Activated naive CD8-positive, alpha-beta T cell treated with anti-CD3 and anti-CD28 coated beads, Interleukin-2, amount 10 ng/mL, durations not matched to agents 7 days and 5 days (primary cell): Measurements from ENCODE around the gene RPS14. TPM values are rescaled to one million over a fixed set of nuclear protein-coding genes. Genes with fewer than 3 reads are reported as not detected.

Source experiments
- ATAC-seq: fragments of 150-1000 bp; cut with Tn5 transposase; one replicate; pipeline ENCODE4 v1.10.0; 2021; ENCODE audit warnings: low read depth, moderate library complexity
- POLR2A ChIA-PET: fragments of 350-600 bp; sonication (Branson Sonifier 250); formaldehyde crosslinking; loops from one replicate; lab custom pipeline; 2021; ENCODE audit warnings: antibody characterized with exemption; lab: Charles Lee
- DNase-seq: peaks from one replicate; pipeline ENCODE4 v3.0.0; 2021
- H3K27ac Mint-ChIP-seq: one replicate; pipeline ENCODE4 v1.8.0; 2022; ENCODE audit warnings: mild to moderate bottlenecking, mixed read lengths
- H3K27me3 Mint-ChIP-seq: one replicate; pipeline ENCODE4 v1.8.0; 2022; ENCODE audit warnings: mild to moderate bottlenecking, moderate library complexity, mixed read lengths
- H3K36me3 Mint-ChIP-seq: one replicate; pipeline ENCODE4 v1.8.0; 2021; ENCODE audit warnings: mild to moderate bottlenecking, mixed read lengths
- H3K4me1 Mint-ChIP-seq: one replicate; pipeline ENCODE4 v1.8.0; 2021; ENCODE audit warnings: mixed read lengths
- H3K4me3 Mint-ChIP-seq: one replicate; pipeline ENCODE4 v1.8.0; 2022; ENCODE audit warnings: mild to moderate bottlenecking, moderate library complexity, mixed read lengths
- H3K9me3 Mint-ChIP-seq: one replicate; pipeline ENCODE4 v1.8.0; 2021; ENCODE audit warnings: mixed read lengths
- total RNA-seq, 2 experiments: library from RNA; stranded (reverse); gene quantifications; one replicate each; pipeline ENCODE4 v1.2.3, GENCODE V29; 2021

The RPS14 gene
- total RNA-seq, 2 experiments from 2014 or later = 2,811 to 2,872 TPM

DNA sequence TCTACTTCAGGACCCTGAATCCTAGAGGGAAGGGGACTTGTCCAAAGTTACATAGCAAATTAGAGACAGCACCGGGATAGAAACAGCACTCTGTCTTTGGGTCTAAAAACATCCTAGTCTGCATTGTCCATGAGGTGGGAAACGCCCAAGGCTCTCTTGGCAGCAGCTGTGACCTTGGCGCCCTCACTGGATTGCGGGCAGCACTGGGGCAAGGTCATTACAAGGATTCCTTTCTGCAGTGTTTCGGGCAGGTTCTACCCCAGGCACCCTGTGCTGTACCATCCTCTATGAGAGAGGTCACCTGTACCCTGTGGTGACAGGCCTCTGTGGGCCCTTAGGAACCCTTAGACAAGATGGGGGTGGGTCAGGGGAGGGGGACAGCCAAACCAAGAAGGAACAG is 45.4 kb downstream of the RPS14 start:
- DNase-seq (no peak), ATAC-seq (no peak)
- no peak overlapping the region for H3K4me3 Mint-ChIP-seq
- no peaks in the 10 kb centered on the region for H3K27me3 Mint-ChIP-seq
- POLR2A ChIA-PET = interaction anchor here (0.8 to 1.2 kb wide), 2 partner anchors 9 to 32 kb away, joined by 3 to 4 read pairs; partner anchors contain the start of gene CD74
- peaks cover 18% of the 10 kb centered on the region for H3K36me3 Mint-ChIP-seq
- peaks cover 20% of the 10 kb centered on the region for H3K4me1 Mint-ChIP-seq
- H3K9me3 Mint-ChIP-seq = no peaks in the 10 kb centered on the region
- H3K27ac Mint-ChIP-seq = no peak overlapping the region

- Mint-ChIP-seq H3K36me3 (peaks cover 21% of the 10 kb centered on the region), H3K4me3 (no peak overlapping the region), H3K27ac (peak overlapping the region; percentile 75), H3K4me1 (peaks cover 25% of the 10 kb centered on the region), H3K27me3 (no peaks in the 10 kb centered on the region), H3K9me3 (no peaks in the 10 kb centered on the region)
- POLR2A ChIA-PET = interaction anchor here (4.7 kb wide), 1 partner anchor 8 kb away, joined by 32 read pairs; no protein-coding TSS in a partner anchor
- ATAC-seq (no peak), DNase-seq (no peak)
Observed at GRCh38 chr5:150402901-150403342, 46.6 kb downstream of the RPS14 start.

DNA sequence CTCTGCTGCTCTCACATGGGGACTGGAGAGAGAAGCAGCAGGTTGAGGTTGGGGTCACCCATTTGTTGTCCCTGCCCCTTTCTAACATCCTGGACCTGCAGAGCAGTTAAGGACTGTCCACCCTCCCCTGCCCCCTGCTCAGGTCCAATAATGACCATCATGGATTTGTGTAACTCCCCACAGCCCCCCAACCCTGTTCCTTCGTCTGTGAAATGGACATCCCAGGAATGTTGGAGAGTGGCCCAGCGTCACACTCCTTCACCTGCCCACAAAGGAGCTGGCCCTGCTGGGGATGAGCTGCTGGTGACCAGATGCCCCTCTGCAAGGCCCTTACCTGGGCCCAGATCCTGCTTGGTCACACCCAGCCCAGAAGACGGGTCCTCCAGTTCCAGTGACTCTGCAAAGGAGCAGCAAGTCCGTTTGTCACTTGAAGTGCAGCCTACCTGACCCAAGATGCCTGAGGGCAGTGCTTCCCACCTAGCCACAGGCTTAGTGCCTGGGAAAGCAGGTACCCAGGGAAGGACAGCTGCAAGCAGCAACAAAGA is 47.2 kb downstream of the RPS14 start:
- ATAC-seq (no peak), DNase-seq (no peak)
- H3K36me3 Mint-ChIP-seq = peaks cover 23% of the 10 kb centered on the region
- POLR2A ChIA-PET = interaction anchor here (4.7 kb wide), 1 partner anchor 8 kb away, joined by 32 read pairs; no protein-coding TSS in a partner anchor
- peak overlapping the region; percentile 75 for H3K27ac Mint-ChIP-seq
- H3K27me3 Mint-ChIP-seq = no peaks in the 10 kb centered on the region
- H3K4me1 Mint-ChIP-seq = peaks cover 25% of the 10 kb centered on the region
- no peaks in the 10 kb centered on the region for H3K9me3 Mint-ChIP-seq
- no peak overlapping the region for H3K4me3 Mint-ChIP-seq

DNA sequence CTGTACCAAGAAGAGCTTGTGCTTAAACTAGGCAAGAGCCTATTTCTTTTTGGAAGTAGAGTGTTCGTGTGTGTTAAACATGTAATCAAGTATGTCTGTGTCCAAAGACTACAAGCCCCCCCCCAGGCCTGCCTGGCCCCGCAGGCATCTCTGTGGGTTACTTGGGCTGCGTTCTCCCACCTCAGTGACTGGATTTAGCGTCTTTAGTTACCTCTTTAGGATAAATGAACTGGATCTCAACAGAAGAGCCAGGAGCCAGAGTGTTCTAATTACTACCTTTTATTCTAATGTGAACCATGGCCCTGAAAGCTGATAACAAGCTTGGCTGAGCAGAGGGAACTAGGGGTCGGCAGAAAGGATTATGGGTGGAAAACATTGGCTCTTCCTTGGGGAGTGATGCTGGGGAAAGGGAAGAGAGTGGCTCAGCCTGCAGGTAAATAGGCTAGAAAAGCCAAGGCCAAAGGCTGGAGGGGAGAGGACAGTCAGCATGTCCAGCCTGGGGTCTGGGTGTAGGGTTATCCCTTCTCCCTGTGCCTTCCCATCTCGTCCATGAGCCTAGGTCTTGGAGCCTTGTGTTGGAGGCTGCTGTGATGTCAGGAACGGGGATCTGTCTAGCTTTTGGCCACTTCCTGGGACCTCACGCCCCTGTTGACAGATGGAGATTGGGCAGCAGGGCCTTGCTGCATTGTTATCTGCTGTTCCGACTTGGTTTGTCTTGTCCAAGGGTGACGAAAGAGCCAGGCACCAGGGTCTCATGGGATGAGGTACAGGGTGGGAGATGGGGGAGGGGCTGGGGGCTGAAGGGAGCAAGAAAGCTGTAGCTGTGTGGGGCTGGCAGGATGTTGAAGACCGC is 47.9 kb downstream of the RPS14 start:
- H3K27ac Mint-ChIP-seq = peak overlapping the region; percentile 76
- no peak overlapping the region for H3K4me3 Mint-ChIP-seq
- POLR2A ChIA-PET = interaction anchor here (4.7 kb wide), 1 partner anchor 9 kb away, joined by 32 read pairs; no protein-coding TSS in a partner anchor

DNA sequence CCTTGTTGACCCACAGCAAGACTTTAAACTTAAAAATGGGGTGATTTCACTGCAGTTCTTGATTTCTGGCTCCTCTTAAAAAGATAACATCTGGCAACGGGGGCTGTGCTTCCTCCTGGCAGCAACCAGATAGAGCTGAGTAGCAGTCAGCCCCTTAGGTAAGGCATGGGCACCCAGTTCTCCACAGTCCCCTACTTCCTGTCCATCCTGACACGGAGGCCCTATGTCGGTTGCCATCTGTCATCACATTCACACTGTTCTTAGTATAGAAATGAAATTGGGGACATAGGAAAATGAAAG is 48.5 kb downstream of the RPS14 start:
- no peak for ATAC-seq
- POLR2A ChIA-PET = interaction anchor here (2.4 to 4.7 kb wide), 2 partner anchors 9 to 12 kb away, joined by 9 to 32 read pairs; partner anchors contain the start of gene CD74
- Mint-ChIP-seq H3K27ac (peak overlapping the region; percentile 3), H3K27me3 (no peaks in the 10 kb centered on the region), H3K9me3 (no peaks in the 10 kb centered on the region), H3K4me3 (no peak overlapping the region), H3K4me1 (peaks cover 25% of the 10 kb centered on the region), H3K36me3 (peaks cover 28% of the 10 kb centered on the region)
- DNase-seq = no peak

More for the DNA sequence above, 47.9 kb downstream of the RPS14 start:
- no peak for ATAC-seq
- Mint-ChIP-seq H3K9me3 (no peaks in the 10 kb centered on the region), H3K27me3 (no peaks in the 10 kb centered on the region), H3K36me3 (peaks cover 23% of the 10 kb centered on the region), H3K4me1 (peaks cover 25% of the 10 kb centered on the region)
- no peak for DNase-seq

- Mint-ChIP-seq H3K4me3 (no peak overlapping the region), H3K4me1 (peaks cover 25% of the 10 kb centered on the region), H3K36me3 (peaks cover 31% of the 10 kb centered on the region), H3K27ac (peak overlapping the region; percentile 81), H3K27me3 (no peaks in the 10 kb centered on the region), H3K9me3 (no peaks in the 10 kb centered on the region)
- DNase-seq (no peak), ATAC-seq (no peak)
- POLR2A ChIA-PET = interaction anchor here (2.4 to 4.7 kb wide), 2 partner anchors 10 to 12 kb away, joined by 9 to 32 read pairs; partner anchors contain the start of gene CD74
Observed at GRCh38 chr5:150400316-150401075, 49.0 kb downstream of the RPS14 start.

DNA sequence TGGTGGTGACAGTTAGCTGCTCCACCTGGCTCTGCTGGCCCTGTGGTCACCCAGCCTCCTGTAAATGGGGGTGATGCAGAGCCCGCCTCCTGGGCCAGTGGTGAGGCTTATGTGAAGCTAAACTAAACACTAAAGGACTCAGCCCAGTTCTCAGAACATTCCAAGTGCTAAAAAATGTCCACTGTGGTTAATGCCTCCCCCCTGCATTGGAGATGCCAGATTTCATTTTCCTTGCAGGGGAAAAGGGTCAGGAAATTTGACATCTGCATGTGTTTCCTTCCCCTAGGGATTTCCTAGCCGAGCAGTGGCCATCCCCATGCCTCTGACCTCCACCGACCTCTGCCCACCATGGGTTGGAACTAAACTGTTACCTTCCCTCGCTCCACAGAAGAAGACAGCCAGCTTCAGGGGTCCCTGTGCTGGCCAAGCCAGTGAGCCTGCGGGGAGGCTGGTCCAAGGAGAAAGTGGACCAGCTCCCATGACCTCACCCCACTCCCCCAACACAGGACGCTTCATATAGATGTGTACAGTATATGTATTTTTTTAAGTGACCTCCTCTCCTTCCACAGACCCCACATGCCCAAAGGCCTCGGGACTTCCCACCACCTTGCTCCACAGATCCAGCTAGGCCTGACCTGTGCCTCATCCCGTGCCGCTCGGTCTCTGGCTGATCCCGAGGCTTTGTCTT is 49.9 kb downstream of the RPS14 start:
- peak overlapping the region; percentile 81 for H3K27ac Mint-ChIP-seq
- POLR2A ChIA-PET = interaction anchor here (1.0 to 4.7 kb wide), 4 partner anchors 11 to 36 kb away, joined by 3 to 32 read pairs (median 6); partner anchors contain the start of gene CD74

DNA sequence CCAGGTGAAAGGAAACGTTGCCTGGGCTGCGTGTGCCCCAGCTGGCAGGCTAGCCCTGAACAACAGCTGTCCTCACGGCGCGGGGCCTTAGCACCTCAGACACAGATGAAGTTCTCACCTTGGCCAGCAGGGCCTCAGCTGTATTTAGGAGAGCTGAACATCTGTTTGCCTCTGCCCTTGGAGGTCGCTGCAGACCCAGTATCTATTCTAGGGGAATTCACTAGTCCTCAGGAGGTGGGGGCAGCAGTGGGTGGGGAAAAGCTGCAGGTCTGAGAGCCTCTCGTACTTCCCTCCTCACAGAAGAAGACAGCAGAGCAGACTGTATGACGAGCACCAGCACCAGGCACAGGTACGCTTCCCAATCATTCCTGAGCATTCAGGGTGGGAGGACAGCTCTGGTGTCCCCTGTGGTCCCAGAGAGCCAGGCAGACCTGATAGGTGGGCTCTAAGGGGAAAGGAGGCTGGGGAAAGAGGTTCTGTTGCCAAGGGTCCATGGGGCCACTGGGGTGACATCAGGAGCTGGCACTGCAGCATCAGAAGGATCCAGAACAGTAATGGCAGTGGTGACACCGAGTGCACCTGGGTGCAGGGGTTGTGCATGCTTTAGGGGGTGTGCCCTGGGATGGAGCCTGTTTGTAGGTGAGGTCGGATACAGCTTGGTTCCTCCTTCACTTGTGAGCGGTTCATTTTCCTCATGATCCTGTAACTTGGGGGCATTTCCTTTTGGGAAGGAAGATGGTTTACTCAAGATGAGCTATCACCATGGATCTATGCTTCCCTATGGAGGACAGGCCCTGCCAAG is 50.6 kb downstream of the RPS14 start:
- Mint-ChIP-seq H3K27ac (peak overlapping the region; percentile 81), H3K27me3 (no peaks in the 10 kb centered on the region), H3K36me3 (peaks cover 34% of the 10 kb centered on the region), H3K4me3 (no peak overlapping the region), H3K4me1 (peaks cover 25% of the 10 kb centered on the region), H3K9me3 (no peaks in the 10 kb centered on the region)
- peak; percentile 44 for DNase-seq
- POLR2A ChIA-PET = interaction anchor here (1.0 to 4.7 kb wide), 4 partner anchors 12 to 37 kb away, joined by 3 to 32 read pairs (median 6); partner anchors contain the start of gene CD74
- peak; percentile 57 for ATAC-seq

More for the DNA sequence above, 49.9 kb downstream of the RPS14 start:
- H3K4me3 Mint-ChIP-seq = no peak overlapping the region
- peaks cover 25% of the 10 kb centered on the region for H3K4me1 Mint-ChIP-seq
- no peaks in the 10 kb centered on the region for H3K27me3 Mint-ChIP-seq
- no peaks in the 10 kb centered on the region for H3K9me3 Mint-ChIP-seq
- ATAC-seq (peak; percentile 63), DNase-seq (no peak)
- peaks cover 34% of the 10 kb centered on the region for H3K36me3 Mint-ChIP-seq

DNA sequence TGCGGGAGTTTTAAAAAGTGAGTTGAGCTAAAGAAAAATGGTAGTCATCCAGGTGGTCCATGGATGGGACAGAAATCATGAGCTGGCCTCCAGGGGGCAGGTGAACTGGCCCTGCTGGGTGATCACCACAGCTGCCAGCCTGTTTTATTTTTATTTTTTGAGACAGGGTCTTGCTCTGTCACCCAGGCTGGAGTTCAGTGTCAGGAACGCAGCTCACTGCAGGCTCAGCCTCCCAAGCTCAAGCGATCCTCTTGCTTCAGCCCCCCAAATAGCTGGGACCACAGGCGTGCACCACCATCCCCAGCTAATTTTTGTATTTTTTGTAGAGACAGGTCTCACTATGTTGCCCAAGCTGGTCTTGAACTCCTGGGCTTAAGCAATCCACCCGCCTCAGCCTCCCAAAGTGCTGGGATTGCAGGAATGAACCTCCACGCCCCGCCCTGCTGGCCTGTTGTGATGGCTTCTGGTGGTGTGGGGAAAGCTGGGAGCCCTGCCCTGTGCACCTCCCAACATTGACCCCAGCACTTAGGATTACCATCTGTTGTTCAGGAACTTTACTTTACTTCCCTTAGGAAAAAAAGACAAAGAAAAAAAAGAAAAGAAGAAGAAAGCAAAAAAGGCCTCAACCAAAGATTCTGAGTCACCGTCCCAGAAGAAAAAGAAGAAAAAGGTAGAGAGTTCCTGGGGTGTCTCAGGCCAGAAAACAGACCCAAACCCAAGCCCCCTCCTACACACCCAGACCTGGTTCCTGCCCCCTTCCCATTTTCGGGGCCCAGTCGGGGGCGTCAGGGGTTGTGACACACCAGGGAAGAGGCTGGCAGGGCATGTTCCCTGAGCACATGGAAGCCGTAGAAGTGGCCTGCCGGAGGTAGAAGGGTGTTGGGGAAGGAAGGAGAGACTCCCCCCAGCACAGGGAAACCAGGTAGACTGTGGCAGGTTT is 51.5 kb downstream of the RPS14 start:
- no peaks in the 10 kb centered on the region for H3K9me3 Mint-ChIP-seq
- no peak overlapping the region for H3K4me3 Mint-ChIP-seq
- no peak for ATAC-seq
- H3K27ac Mint-ChIP-seq = peak overlapping the region; percentile 75
- no peak for DNase-seq
- peaks cover 25% of the 10 kb centered on the region for H3K4me1 Mint-ChIP-seq
- H3K27me3 Mint-ChIP-seq = no peaks in the 10 kb centered on the region
- peaks cover 35% of the 10 kb centered on the region for H3K36me3 Mint-ChIP-seq
- POLR2A ChIA-PET = interaction anchor here (4.7 kb wide), 1 partner anchor 12 kb away, joined by 32 read pairs; no protein-coding TSS in a partner anchor

GRCh38 chr5:150397146-150397781 is 52.3 kb downstream of the RPS14 start:
- Mint-ChIP-seq H3K27ac (no peak overlapping the region), H3K4me1 (peaks cover 23% of the 10 kb centered on the region), H3K36me3 (peaks cover 32% of the 10 kb centered on the region), H3K9me3 (no peaks in the 10 kb centered on the region), H3K4me3 (no peak overlapping the region), H3K27me3 (no peaks in the 10 kb centered on the region)
- POLR2A ChIA-PET = interaction anchor here (0.7 kb wide), 1 partner anchor 18 kb away, joined by 3 read pairs; no protein-coding TSS in a partner anchor
- DNase-seq (no peak), ATAC-seq (no peak)

GRCh38 chr5:150396267-150396666 is 53.3 kb downstream of the RPS14 start:
- Mint-ChIP-seq H3K27me3 (no peaks in the 10 kb centered on the region), H3K4me3 (no peak overlapping the region), H3K4me1 (peaks cover 21% of the 10 kb centered on the region), H3K9me3 (no peaks in the 10 kb centered on the region), H3K27ac (peak overlapping the region; percentile 26), H3K36me3 (peaks cover 28% of the 10 kb centered on the region)
- POLR2A ChIA-PET = no interaction called here
- DNase-seq (no peak), ATAC-seq (no peak)
